HCT116 (cell line): ENCODE results near the gene ASCL2. TPM values are rescaled to one million over a fixed set of nuclear protein-coding genes. Genes with fewer than 3 reads are reported as not detected.

ENCODE experiments used
- ATAC-seq: fragments of 200-7000 bp; cut with Tn5 transposase; 2 replicates; pipeline ENCODE4 v1.9.1; 2020; ENCODE audit warnings: mild to moderate bottlenecking, moderate library complexity
- BruUV-seq: library from RNA; stranded (reverse); fragments of 400-500 nt; replicated peaks from 2 replicates; lab custom pipeline; 2021; lab: Mats Ljungman, UMichigan
- CTCF ChIA-PET: fragments of 300-600 bp; sonication (Branson Sonifier 250); formaldehyde crosslinking; loops from one replicate; lab custom pipeline; 2021; ENCODE audit warnings: antibody characterized with exemption; lab: Charles Lee
- POLR2A ChIA-PET: fragments of 300-600, 350-600 bp; sonication (Branson Sonifier 250); formaldehyde crosslinking; loops from one replicate; lab custom pipeline; 2021; ENCODE audit warnings: antibody characterized with exemption; lab: Charles Lee
- RAD21 ChIA-PET, 2 experiments: fragments of 300-600 bp; sonication (Branson Sonifier 250); formaldehyde crosslinking; loops; one replicate each; lab custom pipeline; 2023; ENCODE audit warnings: low total read pairs in 2 of 2; ENCODE audit not compliant: uncharacterized antibody in 2 of 2, unreplicated experiment in 2 of 2, low non-redundant PET in 1 of 2; lab: Charles Lee
- DNase-seq: peaks from one replicate; pipeline ENCODE4 v3.0.0-alpha.2; 2010; ENCODE audit warnings: low read depth, low spot score
- H2AFZ ChIP-seq: fragments of 200-600 bp; shearing (Covaris generic), sonication (generic); 2 replicates; pipeline ENCODE4 v1.6.1; 2017; ENCODE audit warnings: low read depth, mixed run types, mixed read lengths, antibody characterized with exemption, low read length; ENCODE audit not compliant: poor library complexity, severe bottlenecking
- H3K27ac ChIP-seq: 2 replicates; pipeline ENCODE4 v1.5.1; 2012; ENCODE audit warnings: low read depth, low read length
- H3K27me3 ChIP-seq: fragments of 200-600 bp; sonication (generic); 2 replicates; pipeline ENCODE4 v1.6.1; 2016; ENCODE audit warnings: mixed run types, low read length, mixed read lengths; ENCODE audit not compliant: insufficient read depth
- H3K36me3 ChIP-seq, 2 experiments: fragments of 200-500 bp in 1 of 2; fragments of 200-600 bp in 1 of 2; sonication (Bioruptor generic) in 1 of 2; sonication (generic) in 1 of 2; 2 replicates each; pipeline versions ENCODE4 v1.5.1 to v1.6.1; 2014 to 2016; ENCODE audit warnings: low read length in 2 of 2, inconsistent platforms in 1 of 2, mixed read lengths in 1 of 2, mixed run types in 1 of 2; ENCODE audit not compliant: insufficient read depth in 2 of 2, control insufficient read depth in 1 of 2
- H3K4me1 ChIP-seq, 2 experiments: fragments of 200-600 bp in 1 of 2; sonication (generic) in 1 of 2; 2 replicates each; pipeline versions ENCODE4 v1.5.1 to v1.6.1; 2012 to 2017; ENCODE audit warnings: low read length in 2 of 2, inconsistent platforms in 1 of 2, mild to moderate bottlenecking in 1 of 2, mixed read lengths in 1 of 2, mixed run types in 1 of 2, moderate library complexity in 1 of 2; ENCODE audit not compliant: insufficient read depth in 2 of 2, control insufficient read depth in 1 of 2
- H3K4me2 ChIP-seq: fragments of 200-600 bp; sonication (generic); 2 replicates; pipeline ENCODE4 v1.6.1; 2017; ENCODE audit warnings: mixed run types, low read length, mixed read lengths
- H3K4me3 ChIP-seq, 2 experiments: fragments of 200-600 bp in 1 of 2; sonication (generic) in 1 of 2; replicated peaks in 1 of 2; 2 replicates each; pipeline ENCODE4 v1.5.1; 2011 to 2016; ENCODE audit warnings: low read length in 2 of 2, control low read depth in 1 of 2, low read depth in 1 of 2, mild to moderate bottlenecking in 1 of 2, mixed read lengths in 1 of 2, mixed run types in 1 of 2
- H3K79me2 ChIP-seq: fragments of 200-600 bp; sonication (generic); 2 replicates; pipeline ENCODE4 v1.6.1; 2017; ENCODE audit warnings: mild to moderate bottlenecking, mixed run types, low read length, moderate library complexity, mixed read lengths; ENCODE audit not compliant: insufficient read depth
- H3K9ac ChIP-seq: fragments of 200-600 bp; sonication (generic); 2 replicates; pipeline ENCODE4 v1.6.1; 2016; ENCODE audit warnings: low read length, mixed read lengths
- H3K9me2 ChIP-seq: fragments of 200-600 bp; sonication (generic), shearing (Covaris generic); 2 replicates; pipeline ENCODE4 v1.6.1; 2017; ENCODE audit warnings: mixed run types, mild to moderate bottlenecking, moderate library complexity; ENCODE audit not compliant: insufficient read depth
- H3K9me3 ChIP-seq, 2 experiments: fragments of 200-500 bp in 1 of 2; fragments of 200-600 bp in 1 of 2; sonication (Bioruptor generic) in 1 of 2; sonication (generic) in 1 of 2; 2 replicates each; pipeline ENCODE4 v1.6.1; 2014 to 2017; ENCODE audit warnings: low read length in 2 of 2, mixed read lengths in 2 of 2, inconsistent platforms in 1 of 2, low read depth in 1 of 2, mild to moderate bottlenecking in 1 of 2, mixed run types in 1 of 2, moderate library complexity in 1 of 2; ENCODE audit not compliant: control insufficient read depth in 1 of 2, insufficient read depth in 1 of 2
- H4K20me1 ChIP-seq: fragments of 200-600 bp; sonication (generic), shearing (Covaris generic); 2 replicates; pipeline ENCODE4 v1.6.1; 2017; ENCODE audit warnings: mixed run types, mild to moderate bottlenecking, moderate library complexity; ENCODE audit not compliant: insufficient read depth
- ATF3 ChIP-seq: IDR thresholded peaks from 2 replicates; pipeline ENCODE4 v1.6.1; 2012
- CBX3 ChIP-seq: IDR thresholded peaks from 2 replicates; pipeline ENCODE4 v1.6.1; 2012; ENCODE audit warnings: low read depth
- CEBPB ChIP-seq: IDR thresholded peaks from 2 replicates; pipeline ENCODE4 v1.6.1; 2012; ENCODE audit warnings: low read depth
- CTCF ChIP-seq, 3 experiments: fragments of 200-600 bp in 1 of 3; sonication (generic) in 1 of 3; IDR thresholded peaks in 2 of 3; conservative IDR thresholded peaks in 1 of 3; 2 replicates each; pipeline ENCODE4 v1.5.1; 2012 to 2017; ENCODE audit warnings: low read depth in 2 of 3, low read length in 2 of 3, antibody characterized with exemption in 1 of 3, borderline replicate concordance in 1 of 3, control low read depth in 1 of 3, mild to moderate bottlenecking in 1 of 3, mixed read lengths in 1 of 3, mixed run types in 1 of 3, moderate library complexity in 1 of 3; ENCODE audit not compliant: insufficient read depth in 1 of 3
- EGR1 ChIP-seq: IDR thresholded peaks from 2 replicates; pipeline ENCODE4 v1.6.1; 2012; ENCODE audit warnings: low read depth
- EZH2phosphoT487 ChIP-seq: fragments of 200-600 bp; IDR thresholded peaks from 2 replicates; pipeline ENCODE4 v1.6.1; 2018; ENCODE audit warnings: antibody characterized with exemption, borderline replicate concordance
- POLR2AphosphoS5 ChIP-seq: IDR thresholded peaks from 2 replicates; pipeline ENCODE4 v1.6.1; 2011; ENCODE audit warnings: mild to moderate bottlenecking, low read depth, low read length, moderate library complexity
- RAD21 ChIP-seq: IDR thresholded peaks from 2 replicates; pipeline ENCODE4 v1.6.1; 2012; ENCODE audit warnings: low read depth, mild to moderate bottlenecking
- REST ChIP-seq: IDR thresholded peaks from 2 replicates; pipeline ENCODE4 v1.6.1; 2012; ENCODE audit warnings: low read depth
- TCF7L2 ChIP-seq: IDR thresholded peaks from 2 replicates; pipeline ENCODE4 v1.7.0; 2011; ENCODE audit warnings: borderline replicate concordance, inconsistent platforms; ENCODE audit not compliant: insufficient read depth, insufficient read length; ENCODE audit errors: extremely low read depth
- ZBTB33 ChIP-seq: IDR thresholded peaks from 2 replicates; pipeline ENCODE4 v1.6.1; 2011; ENCODE audit warnings: mild to moderate bottlenecking, low read length, moderate library complexity; ENCODE audit not compliant: insufficient replicate concordance; ENCODE audit errors: extremely low read depth
- ZNF274 ChIP-seq: fragments of 200-500 bp; sonication (Bioruptor generic); IDR thresholded peaks from 2 replicates; pipeline ENCODE4 v1.6.1; 2014; ENCODE audit warnings: mild to moderate bottlenecking, low read depth, low read length, inconsistent platforms
- intact Hi-C: fragments of 100-400 bp; cut with micrococcal nuclease; formaldehyde crosslinking; loops from 2 replicates; pipeline ENCODE4 v1.10.0; 2022
- total RNA-seq: library from RNA; stranded (reverse); gene quantifications from one replicate; pipeline ENCODE4 v1.2.1, GENCODE V29; 2021; ENCODE audit not compliant: unreplicated experiment

The ASCL2 gene
- total RNA-seq, 1 experiment from 2014 or later: not detected

- no peaks in the 10 kb centered on the region for H3K9me2 ChIP-seq
- no peak overlapping the region for H3K27ac ChIP-seq
- POLR2A ChIA-PET: no interaction called here
- H3K4me3 ChIP-seq: no peak overlapping the region
- ATAC-seq (no peak), DNase-seq (no peak)
- H4K20me1 ChIP-seq: no peaks in the 10 kb centered on the region
- no peaks in the 10 kb centered on the region for H3K79me2 ChIP-seq
- no peaks in the 10 kb centered on the region for H3K36me3 ChIP-seq
- H3K9ac ChIP-seq: no peak overlapping the region
- CTCF ChIA-PET: no interaction called here
- no peak overlapping the region for H3K4me2 ChIP-seq
- intact Hi-C loops: no loop called here
- peaks cover 0 to 3% of the 10 kb centered on the region in 2 experiments; a peak in 1 of 4 replicates for H3K4me1 ChIP-seq
- BruUV-seq: no TSS peak
- H3K27me3 ChIP-seq: no peaks in the 10 kb centered on the region
- RAD21 ChIA-PET: no interaction called here
- H2AFZ ChIP-seq: no peak overlapping the region
- no peaks in the 10 kb centered on the region for H3K9me3 ChIP-seq
- TF ChIP-seq CTCF (IDR thresholded peaks at IDR 0.05 in 2 of 3, conservative IDR thresholded peaks at IDR 0.05 in 1 of 3; ENCODE audit: borderline replicate concordance in 1 of 3, insufficient read depth in 1 of 3, low read depth in 2 of 3, low read length in 2 of 3) (no peak), POLR2AphosphoS5 (no peak), ZNF274 (no peak), CBX3 (no peak), CEBPB (no peak), EGR1 (no peak), ATF3 (no peak), REST (no peak), EZH2phosphoT487 (no peak), TCF7L2 (no peak), RAD21 (no peak), ZBTB33 (no peak)
Measured at GRCh38 chr11:2256951-2257700, 13.3 kb downstream of the ASCL2 start.
